Measurements from ENCODE around the gene CAMK1D. TPM values are rescaled to one million over a fixed set of nuclear protein-coding genes. Genes with fewer than 3 reads are reported as not detected.
"Not testable (repeated sequence)": the region's sequence is repeated elsewhere in the genome, so short reads cannot be mapped to it uniquely, and the experiment has no call there.

The CAMK1D gene
- total and polyA plus RNA-seq, 2 experiments from 2014 or later = 3.5 to 6.0 TPM

DNA sequence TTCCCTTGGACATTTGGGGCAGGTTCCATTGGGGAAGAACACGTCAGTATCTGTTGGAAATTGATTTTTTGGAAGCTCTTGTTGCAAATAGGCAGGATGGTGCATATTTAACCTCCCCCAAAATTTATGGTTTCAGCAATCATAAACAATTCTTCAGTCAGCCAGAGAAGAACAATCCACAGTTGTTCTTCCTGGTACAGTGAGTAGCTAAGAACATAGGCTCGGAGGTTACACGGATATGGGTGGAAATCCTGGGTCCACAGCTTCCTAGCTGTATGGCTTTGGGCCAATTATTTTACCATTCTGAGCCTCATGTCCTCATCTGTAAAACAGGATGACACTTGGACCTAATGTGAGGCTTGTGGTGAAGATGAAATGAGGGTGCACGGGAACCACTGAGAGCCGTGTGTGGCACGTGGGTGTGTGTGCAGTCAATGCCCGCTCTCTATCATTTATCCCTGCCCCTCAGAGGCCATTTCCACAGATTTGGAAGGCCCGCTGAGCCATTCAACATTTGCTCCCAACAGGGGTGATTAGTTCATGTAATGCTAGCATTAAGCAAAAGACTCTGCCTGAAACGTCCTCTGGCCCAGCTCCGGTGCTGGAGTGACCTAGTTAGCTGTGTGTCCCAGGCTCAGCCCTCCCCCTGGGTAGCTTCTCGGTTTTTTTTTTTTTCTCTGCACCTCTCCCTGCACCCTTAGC is 9.7 kb downstream of the CAMK1D start:
- Histone ChIP-seq H3K9me3 (ENCODE audit: low read depth) (no peaks in the 10 kb centered on the region), H3K4me2 (no peak overlapping the region), H3K4me3 (no peak overlapping the region), H3K27ac (no peak overlapping the region), H2AFZ (no peak overlapping the region), H3K79me2 (no peaks in the 10 kb centered on the region), H4K20me1 (ENCODE audit: insufficient read depth, poor library complexity, severe bottlenecking) (no peaks in the 10 kb centered on the region), H3K4me1 (ENCODE audit: insufficient read depth) (no peaks in the 10 kb centered on the region), H3K36me3 (replicated peaks; ENCODE audit: insufficient read depth, low read depth) (no peaks in the 10 kb centered on the region), H3K27me3 (peaks cover 36% of the 10 kb centered on the region), H3K9me2 (replicated peaks; ENCODE audit: insufficient read depth) (no peaks in the 10 kb centered on the region)
- TF ChIP-seq EZH2 (IDR thresholded peaks at IDR 0.05; ENCODE audit: borderline replicate concordance) (no peak), EZH2phosphoT487 (IDR thresholded peaks at IDR 0.05; ENCODE audit: low read depth, severe bottlenecking, unreplicated experiment) (no peak)
- TF ChIP-seq, protein P1, sequence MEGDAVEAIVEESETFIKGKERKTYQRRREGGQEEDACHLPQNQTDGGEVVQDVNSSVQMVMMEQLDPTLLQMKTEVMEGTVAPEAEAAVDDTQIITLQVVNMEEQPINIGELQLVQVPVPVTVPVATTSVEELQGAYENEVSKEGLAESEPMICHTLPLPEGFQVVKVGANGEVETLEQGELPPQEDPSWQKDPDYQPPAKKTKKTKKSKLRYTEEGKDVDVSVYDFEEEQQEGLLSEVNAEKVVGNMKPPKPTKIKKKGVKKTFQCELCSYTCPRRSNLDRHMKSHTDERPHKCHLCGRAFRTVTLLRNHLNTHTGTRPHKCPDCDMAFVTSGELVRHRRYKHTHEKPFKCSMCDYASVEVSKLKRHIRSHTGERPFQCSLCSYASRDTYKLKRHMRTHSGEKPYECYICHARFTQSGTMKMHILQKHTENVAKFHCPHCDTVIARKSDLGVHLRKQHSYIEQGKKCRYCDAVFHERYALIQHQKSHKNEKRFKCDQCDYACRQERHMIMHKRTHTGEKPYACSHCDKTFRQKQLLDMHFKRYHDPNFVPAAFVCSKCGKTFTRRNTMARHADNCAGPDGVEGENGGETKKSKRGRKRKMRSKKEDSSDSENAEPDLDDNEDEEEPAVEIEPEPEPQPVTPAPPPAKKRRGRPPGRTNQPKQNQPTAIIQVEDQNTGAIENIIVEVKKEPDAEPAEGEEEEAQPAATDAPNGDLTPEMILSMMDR (IDR thresholded peaks at IDR 0.05; ENCODE audit: poor library complexity) = no peak
- 63% methylated on average over 11 of the region's 11 CpGs for WGBS (ENCODE audit: low lambda C conversion rate, missing lambda C conversion rate)
- no peak for DNase-seq (ENCODE audit: low spot score)

DNA sequence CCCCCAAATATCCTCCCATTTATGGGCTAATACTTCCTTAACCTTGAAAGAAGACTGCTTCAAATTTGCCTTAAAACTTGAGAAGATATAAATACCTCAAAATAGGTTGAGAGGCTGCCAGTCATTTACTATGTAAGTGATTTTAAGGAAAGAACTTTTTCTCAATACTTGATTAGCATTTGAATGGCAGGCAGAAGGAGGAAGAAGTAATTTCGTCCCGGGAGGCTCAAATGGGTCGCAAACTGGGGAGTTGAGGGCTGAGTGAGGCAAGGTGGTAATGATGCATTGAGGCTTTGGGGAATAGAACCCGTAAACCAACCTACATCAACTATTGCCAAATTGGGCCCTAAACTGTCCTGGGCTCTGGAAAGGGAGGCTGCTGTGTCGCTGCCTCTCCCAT is 11.1 kb downstream of the CAMK1D start:
- no peaks in the 10 kb centered on the region for H3K9me2 ChIP-seq (replicated peaks; ENCODE audit: insufficient read depth)
- no peak for DNase-seq (ENCODE audit: low spot score)
- no peak overlapping the region for H3K27ac ChIP-seq
- 83% methylated on average over 5 of the region's 5 CpGs for WGBS (ENCODE audit: low lambda C conversion rate, missing lambda C conversion rate)
- no peak overlapping the region for H3K4me3 ChIP-seq
- peaks cover 30% of the 10 kb centered on the region for H3K27me3 ChIP-seq
- H4K20me1 ChIP-seq (ENCODE audit: insufficient read depth, poor library complexity, severe bottlenecking) = no peaks in the 10 kb centered on the region
- H2AFZ ChIP-seq = no peak overlapping the region
- no peak overlapping the region for H3K4me2 ChIP-seq
- TF ChIP-seq EZH2 (IDR thresholded peaks at IDR 0.05; ENCODE audit: borderline replicate concordance) = no peak
- TF ChIP-seq, protein P1 (IDR thresholded peaks at IDR 0.05; ENCODE audit: poor library complexity) = no peak
- no peak for TF ChIP-seq EZH2phosphoT487 (IDR thresholded peaks at IDR 0.05; ENCODE audit: low read depth, severe bottlenecking, unreplicated experiment)
- no peaks in the 10 kb centered on the region for H3K79me2 ChIP-seq
- no peaks in the 10 kb centered on the region for H3K36me3 ChIP-seq (replicated peaks; ENCODE audit: insufficient read depth, low read depth)
- H3K9me3 ChIP-seq (ENCODE audit: low read depth) = no peaks in the 10 kb centered on the region
- H3K4me1 ChIP-seq (ENCODE audit: insufficient read depth) = no peaks in the 10 kb centered on the region

DNA sequence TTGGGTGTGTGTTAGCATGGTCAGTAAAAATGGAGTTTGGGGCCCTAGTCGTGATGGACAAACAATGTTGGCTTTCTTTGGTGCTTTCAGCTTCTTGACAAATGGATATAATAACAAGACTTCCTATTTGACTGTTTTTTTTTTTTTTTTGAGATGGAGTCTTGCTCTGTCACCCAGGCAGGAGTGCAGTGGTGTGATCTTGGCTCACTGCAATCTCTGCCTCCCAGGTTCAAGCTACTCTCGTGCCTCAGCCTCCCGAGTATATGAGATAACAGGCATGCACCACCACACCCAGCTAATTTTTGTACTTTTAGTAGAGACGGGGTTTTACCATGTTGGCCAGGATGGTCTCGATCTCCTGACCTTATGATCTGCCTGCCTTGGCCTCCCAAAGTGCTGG is 11.8 kb downstream of the CAMK1D start:
- H3K4me2 ChIP-seq = not testable (repeated sequence)
- H3K27me3 ChIP-seq = peaks cover 23% of the 10 kb centered on the region
- WGBS (ENCODE audit: low lambda C conversion rate, missing lambda C conversion rate) = 90% methylated on average over 5 of the region's 5 CpGs

DNA sequence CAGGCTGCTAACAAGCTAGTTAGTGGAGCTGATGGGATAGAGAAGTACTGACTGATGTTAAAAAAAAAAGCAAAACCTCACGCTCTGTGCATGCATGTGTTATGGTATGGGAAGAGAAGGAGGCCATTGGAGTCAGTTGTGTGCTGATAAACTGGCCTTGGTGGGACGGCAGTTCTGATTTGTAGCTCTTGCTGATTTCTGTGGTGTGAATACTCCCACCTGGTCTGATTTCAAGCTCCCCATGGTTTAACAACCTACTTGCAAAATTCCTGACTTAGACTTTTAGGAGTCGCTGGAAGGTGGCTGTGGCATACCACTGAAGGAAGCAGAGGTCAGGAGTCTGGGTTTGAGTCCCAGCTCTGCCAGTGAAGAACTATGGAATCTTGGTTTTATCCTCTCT is 15.2 kb downstream of the CAMK1D start:
- H2AFZ ChIP-seq = no peak overlapping the region
- H3K36me3 ChIP-seq (replicated peaks; ENCODE audit: insufficient read depth, low read depth) = no peaks in the 10 kb centered on the region
- no peak overlapping the region for H3K27ac ChIP-seq
- no peaks in the 10 kb centered on the region for H3K9me2 ChIP-seq (replicated peaks; ENCODE audit: insufficient read depth)
- H3K4me2 ChIP-seq = no peak overlapping the region
- H3K27me3 ChIP-seq = peaks cover 4% of the 10 kb centered on the region
- H3K4me1 ChIP-seq (ENCODE audit: insufficient read depth) = no peaks in the 10 kb centered on the region
- H3K79me2 ChIP-seq = no peaks in the 10 kb centered on the region
- H3K4me3 ChIP-seq = no peak overlapping the region
- no peak for TF ChIP-seq EZH2 (IDR thresholded peaks at IDR 0.05; ENCODE audit: borderline replicate concordance)
- TF ChIP-seq EZH2phosphoT487 (IDR thresholded peaks at IDR 0.05; ENCODE audit: low read depth, severe bottlenecking, unreplicated experiment) = no peak
- TF ChIP-seq, protein P1 (IDR thresholded peaks at IDR 0.05; ENCODE audit: poor library complexity) = no peak
- no peak for DNase-seq (ENCODE audit: low spot score)
- no peaks in the 10 kb centered on the region for H3K9me3 ChIP-seq (ENCODE audit: low read depth)
- 91% methylated on average over 3 of the region's 3 CpGs for WGBS (ENCODE audit: low lambda C conversion rate, missing lambda C conversion rate)
- H4K20me1 ChIP-seq (ENCODE audit: insufficient read depth, poor library complexity, severe bottlenecking) = no peaks in the 10 kb centered on the region

More for the DNA sequence above, 11.8 kb downstream of the CAMK1D start:
- H3K27ac ChIP-seq; DNase-seq (ENCODE audit: low spot score); H3K4me3 ChIP-seq; H3K4me1 ChIP-seq (ENCODE audit: insufficient read depth); H4K20me1 ChIP-seq (ENCODE audit: insufficient read depth, poor library complexity, severe bottlenecking); H3K79me2 ChIP-seq; H3K9me3 ChIP-seq (ENCODE audit: low read depth); H2AFZ ChIP-seq; H3K9me2 ChIP-seq (replicated peaks; ENCODE audit: insufficient read depth); H3K36me3 ChIP-seq (replicated peaks; ENCODE audit: insufficient read depth, low read depth): not testable (repeated sequence)

Measured in hepatocyte (in vitro differentiated cells).